HUES64 (cell line): ENCODE results near the gene FAM131C.
"Not testable (repeated sequence)": the region's sequence is repeated elsewhere in the genome, so short reads cannot be mapped to it uniquely, and the experiment has no call there.

ENCODE experiments used
- H3K27ac ChIP-seq: 2 replicates; pipeline ENCODE4 v1.7.0; 2013; ENCODE audit warnings: low read depth, low read length, inconsistent platforms
- H3K27me3 ChIP-seq: 2 replicates; pipeline ENCODE4 v1.6.1; 2013; ENCODE audit warnings: mild to moderate bottlenecking, low read length; ENCODE audit not compliant: insufficient read depth
- H3K36me3 ChIP-seq: 2 replicates; pipeline ENCODE4 v1.6.1; 2013; ENCODE audit warnings: mild to moderate bottlenecking, low read length; ENCODE audit not compliant: insufficient read depth
- H3K4me1 ChIP-seq: 2 replicates; pipeline ENCODE4 v1.6.1; 2013; ENCODE audit warnings: mild to moderate bottlenecking, low read length, moderate library complexity; ENCODE audit not compliant: insufficient read depth
- H3K4me3 ChIP-seq: 2 replicates; pipeline ENCODE4 v1.5.1; 2013; ENCODE audit warnings: mild to moderate bottlenecking, low read length, moderate library complexity
- H3K9ac ChIP-seq: 2 replicates; pipeline ENCODE4 v1.6.1; 2013; ENCODE audit warnings: mild to moderate bottlenecking, low read depth, low read length
- H3K9me3 ChIP-seq: 2 replicates; pipeline ENCODE4 v1.6.1; 2013; ENCODE audit warnings: low read depth, low read length; ENCODE audit not compliant: insufficient read depth
- WGBS: fragments of 150-250, 120-280 bp; methylation state at CpG from one replicate; pipeline ENCODE4 v1.1.7; 2013; ENCODE audit warnings: missing lambda C conversion rate; 5-methylcytosine and 5-hydroxymethylcytosine counted together

The FAM131C gene

DNA sequence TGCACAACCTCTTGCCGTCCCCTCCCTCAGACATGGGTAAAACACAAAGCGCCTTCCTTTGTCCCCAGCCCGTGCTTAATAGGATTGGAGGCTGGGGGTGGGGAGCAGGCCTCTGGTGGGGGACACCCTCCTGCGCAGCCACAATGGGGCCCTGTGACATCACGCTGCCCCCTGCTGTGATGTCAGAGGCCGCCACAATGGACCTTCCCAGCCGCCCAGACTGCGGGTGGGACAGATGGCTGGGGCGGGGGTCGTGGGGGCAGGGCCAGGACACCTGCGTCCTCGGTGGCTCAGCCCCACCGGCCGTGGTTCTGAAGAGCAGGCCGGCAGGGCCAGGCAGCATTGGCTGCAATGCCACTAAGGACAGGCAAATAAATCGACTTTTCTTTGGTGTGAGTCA, 42.6 kb upstream of the FAM131C start:
- no peaks in the 10 kb centered on the region for H3K9me3 ChIP-seq
- peaks cover 34% of the 10 kb centered on the region for H3K4me1 ChIP-seq
- no peaks in the 10 kb centered on the region for H3K27me3 ChIP-seq
- no peaks in the 10 kb centered on the region for H3K36me3 ChIP-seq
- no peak overlapping the region for H3K4me3 ChIP-seq
- 2% methylated on average over 16 of the region's 16 CpGs for WGBS
- peak overlapping the region; percentile 53; the same call in 1 of the 2 replicates for H3K9ac ChIP-seq
- H3K27ac ChIP-seq, result peak overlapping the region; percentile 94

DNA sequence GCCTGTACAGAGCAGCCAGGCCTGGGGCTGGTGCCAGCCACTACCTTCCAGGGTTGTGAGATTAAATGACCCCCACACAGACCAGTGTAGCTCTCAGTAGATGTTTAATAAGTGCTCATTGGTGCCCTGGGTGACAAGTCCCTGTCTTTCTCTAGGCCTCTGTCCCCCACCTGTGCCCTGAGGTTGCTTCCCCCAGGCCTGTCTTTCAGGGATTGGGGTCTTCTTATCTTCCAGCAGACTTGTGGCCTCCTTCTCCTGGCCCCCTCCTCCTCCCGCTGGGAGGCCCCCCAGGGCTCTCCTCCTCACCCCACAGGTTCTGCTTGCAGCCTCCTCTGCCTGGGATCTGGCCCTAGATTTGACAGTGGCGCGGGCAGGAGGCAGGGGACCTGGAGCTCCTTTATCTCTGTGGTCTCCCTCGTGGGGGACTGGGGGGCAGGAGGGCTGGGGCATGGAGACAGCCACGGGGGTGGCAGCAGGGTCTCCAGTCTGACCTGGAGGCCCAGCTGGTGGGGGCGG, 42.1 kb upstream of the FAM131C start:
- Histone ChIP-seq H3K27ac (peak overlapping the region; percentile 94), H3K36me3 (no peaks in the 10 kb centered on the region), H3K4me3 (0 out of 2 replicates have a peak overlapping the region, but pooled peaks have one; percentile 15), H3K27me3 (no peaks in the 10 kb centered on the region), H3K9ac (peak overlapping the region; percentile 65; the same call in 1 of the 2 replicates), H3K4me1 (peaks cover 34% of the 10 kb centered on the region), H3K9me3 (no peaks in the 10 kb centered on the region)
- 3% methylated on average over 6 of the region's 6 CpGs for WGBS

DNA sequence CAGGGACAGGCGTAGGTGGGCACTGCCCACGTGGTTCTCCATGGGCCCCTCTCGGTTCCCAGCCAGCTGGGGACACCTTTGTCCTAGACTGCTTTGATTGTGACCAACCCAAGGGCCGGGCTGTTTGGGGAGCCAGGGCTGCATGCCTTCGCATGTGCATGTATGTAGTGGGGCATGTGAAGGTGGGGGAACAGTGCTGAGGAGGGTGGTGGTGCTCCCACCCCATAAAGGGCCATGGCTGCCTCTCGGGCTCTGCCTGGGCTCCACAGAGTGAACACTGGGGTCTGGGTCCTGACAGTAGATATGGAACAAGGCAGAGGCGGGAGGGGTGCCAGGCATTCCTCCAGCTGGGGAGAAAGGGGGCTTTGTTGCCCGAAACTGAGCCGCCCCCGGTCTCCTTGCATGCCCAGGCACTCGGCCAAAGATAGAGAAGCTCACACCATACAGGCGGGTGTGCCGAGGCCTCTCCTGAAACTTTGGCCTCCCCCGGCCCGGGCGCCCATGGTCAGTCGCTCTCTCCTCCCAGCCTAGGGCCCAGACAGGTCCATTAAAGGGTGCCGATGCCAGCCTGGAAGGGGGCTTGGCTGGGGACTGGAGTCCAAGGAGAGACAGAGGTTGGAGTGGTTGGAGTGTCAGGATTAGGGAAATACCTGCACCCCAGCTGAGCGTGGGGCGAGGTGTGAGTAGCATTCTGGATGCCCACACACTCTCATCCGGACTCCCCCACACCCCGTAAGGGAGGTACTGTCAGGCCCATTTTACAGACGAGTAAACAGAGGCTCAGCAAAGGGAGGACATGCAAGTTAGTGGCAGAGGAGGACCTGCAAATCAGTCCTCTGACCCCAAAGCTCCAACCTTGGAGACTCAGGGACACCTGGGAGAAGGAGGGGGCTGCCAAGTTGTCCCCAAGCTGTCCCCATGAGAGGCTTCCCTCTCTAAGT, 41.3 kb upstream of the FAM131C start:
- WGBS, result 90% methylated on average over 23 of the region's 23 CpGs
- H3K9ac ChIP-seq, result peak overlapping the region; percentile 65; the same call in 1 of the 2 replicates
- no peak overlapping the region for H3K4me3 ChIP-seq

DNA sequence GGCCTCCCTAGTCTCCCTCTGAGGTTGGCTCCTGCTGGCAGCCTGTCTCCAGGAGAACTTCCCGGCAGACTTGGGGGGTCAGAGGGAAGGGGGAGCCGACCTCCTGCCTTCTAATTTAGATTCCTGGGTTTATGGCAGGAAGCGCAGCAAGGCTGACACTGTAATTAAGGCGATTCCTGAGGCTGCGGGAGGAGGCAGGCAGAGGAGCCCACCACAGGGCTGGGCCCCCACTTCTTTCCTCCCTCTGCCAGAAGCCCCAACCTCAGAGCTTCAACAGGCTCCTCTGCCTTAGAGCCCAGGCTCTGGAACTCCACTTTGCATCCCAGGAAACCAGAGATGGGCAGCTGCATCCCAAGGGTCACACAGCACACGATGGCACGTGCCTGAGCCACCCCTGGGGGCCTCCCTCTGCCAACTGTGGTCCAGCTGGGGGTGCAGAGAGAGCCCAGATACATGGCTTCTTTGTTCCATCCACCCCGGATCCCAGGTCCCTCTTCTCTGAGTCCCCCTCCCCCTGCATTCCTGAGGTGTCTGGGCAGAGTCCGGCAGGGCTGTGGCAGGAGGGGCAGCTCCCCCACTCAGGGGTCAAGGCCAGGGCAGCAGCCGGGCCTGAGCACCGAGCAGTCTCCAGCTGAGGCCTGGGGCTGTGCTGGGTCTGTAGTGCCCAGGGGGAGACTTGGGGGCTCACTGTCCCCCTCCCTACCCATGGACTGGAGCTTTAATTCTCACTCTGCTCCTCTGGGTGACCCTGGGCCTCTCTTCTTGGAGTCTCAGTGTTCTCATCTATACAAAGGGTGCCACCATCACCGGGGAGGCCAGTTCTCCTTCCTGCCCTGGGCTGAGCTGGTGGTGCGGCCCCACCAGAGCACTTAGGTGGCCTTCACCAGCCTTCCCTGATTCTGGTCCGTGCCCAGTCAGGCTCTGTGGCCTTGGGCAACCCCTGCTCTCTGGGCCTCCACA, 39.4 kb upstream of the FAM131C start:
- WGBS, result 48% methylated on average over 14 of the region's 14 CpGs
- Histone ChIP-seq H3K9ac (no peak overlapping the region; the same call in 1 of the 2 replicates), H3K4me3 (no peak overlapping the region), H3K4me1 (peaks cover 27% of the 10 kb centered on the region), H3K27me3 (no peaks in the 10 kb centered on the region), H3K36me3 (no peaks in the 10 kb centered on the region), H3K9me3 (peaks cover 11% of the 10 kb centered on the region; the same call in 1 of the 2 replicates), H3K27ac (no peak overlapping the region)

More for the DNA sequence above, 41.3 kb upstream of the FAM131C start:
- peaks cover 29% of the 10 kb centered on the region for H3K4me1 ChIP-seq
- H3K27me3 ChIP-seq, result no peaks in the 10 kb centered on the region
- no peaks in the 10 kb centered on the region for H3K36me3 ChIP-seq
- no peaks in the 10 kb centered on the region for H3K9me3 ChIP-seq
- H3K27ac ChIP-seq, result peak overlapping the region; percentile 94

DNA sequence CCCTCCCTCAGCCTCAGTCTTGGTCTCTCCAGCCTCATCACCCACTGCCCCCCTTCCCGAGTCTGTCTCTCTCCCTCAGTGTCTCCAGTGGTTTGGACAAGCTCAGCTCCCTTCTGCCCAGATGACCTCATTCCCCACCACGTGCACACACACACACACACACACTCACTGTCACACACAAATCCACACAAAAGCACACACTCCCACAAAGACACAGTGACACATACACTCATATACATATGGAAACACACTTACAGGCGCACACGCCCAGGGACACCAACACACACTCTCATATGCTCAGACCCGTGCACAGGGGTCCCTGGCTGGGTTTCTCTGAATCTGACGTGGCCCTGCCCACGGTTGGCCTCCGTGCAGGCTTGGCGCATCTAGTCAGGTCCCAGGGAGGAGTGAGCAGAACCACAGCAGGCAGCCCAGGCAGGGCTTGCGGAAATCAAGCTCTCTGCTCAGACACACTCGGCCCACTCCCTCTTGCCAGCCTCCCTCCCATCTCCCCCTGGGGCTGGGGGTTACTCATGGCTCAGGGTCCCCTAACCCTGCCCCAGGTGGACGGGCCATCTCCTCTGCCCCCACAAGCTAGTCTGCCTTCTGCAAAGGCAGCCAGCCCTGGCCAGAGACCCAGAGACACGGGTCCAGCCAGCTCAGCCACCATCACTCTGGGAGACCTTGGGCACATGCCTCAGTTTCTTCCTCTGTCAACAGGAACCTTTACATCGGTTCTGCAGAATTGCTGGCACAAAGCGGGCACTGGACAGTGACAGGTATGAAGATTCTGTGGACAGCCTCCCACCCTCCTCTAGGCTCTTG, 38.5 kb upstream of the FAM131C start:
- Histone ChIP-seq H3K27ac (no peak overlapping the region), H3K9ac (no peak overlapping the region), H3K36me3 (no peaks in the 10 kb centered on the region), H3K9me3 (peaks cover 13% of the 10 kb centered on the region; the same call in 1 of the 2 replicates), H3K4me3 (no peak overlapping the region), H3K4me1 (peaks cover 23% of the 10 kb centered on the region), H3K27me3 (no peaks in the 10 kb centered on the region)
- 67% methylated on average over 15 of the region's 15 CpGs for WGBS

DNA sequence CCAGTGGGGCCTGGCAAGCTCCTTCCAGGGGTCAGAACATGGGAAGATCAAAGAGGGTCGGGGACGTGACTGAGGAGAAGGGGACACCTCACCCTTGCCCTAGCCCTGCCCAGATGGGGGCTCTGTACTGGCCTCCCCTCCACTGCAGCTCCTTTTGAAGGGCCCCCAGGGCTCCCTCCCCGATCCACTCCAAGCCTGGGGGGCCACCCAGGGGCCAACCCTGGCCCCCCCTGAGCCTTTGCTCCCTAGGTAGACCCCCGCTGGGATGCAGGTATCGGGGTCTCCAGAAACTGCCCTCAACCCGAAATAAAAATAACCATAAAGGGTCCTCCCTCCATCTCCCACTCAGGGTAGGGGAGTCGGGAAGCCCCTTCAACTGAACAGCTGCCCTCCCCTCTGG, 37.4 kb upstream of the FAM131C start:
- no peak overlapping the region for H3K4me3 ChIP-seq
- no peaks in the 10 kb centered on the region for H3K27me3 ChIP-seq
- 95% methylated on average over 7 of the region's 7 CpGs for WGBS
- peaks cover 14% of the 10 kb centered on the region for H3K4me1 ChIP-seq
- no peak overlapping the region for H3K27ac ChIP-seq
- no peak overlapping the region for H3K9ac ChIP-seq
- no peaks in the 10 kb centered on the region for H3K36me3 ChIP-seq
- H3K9me3 ChIP-seq, result peaks cover 13% of the 10 kb centered on the region; the same call in 1 of the 2 replicates

DNA sequence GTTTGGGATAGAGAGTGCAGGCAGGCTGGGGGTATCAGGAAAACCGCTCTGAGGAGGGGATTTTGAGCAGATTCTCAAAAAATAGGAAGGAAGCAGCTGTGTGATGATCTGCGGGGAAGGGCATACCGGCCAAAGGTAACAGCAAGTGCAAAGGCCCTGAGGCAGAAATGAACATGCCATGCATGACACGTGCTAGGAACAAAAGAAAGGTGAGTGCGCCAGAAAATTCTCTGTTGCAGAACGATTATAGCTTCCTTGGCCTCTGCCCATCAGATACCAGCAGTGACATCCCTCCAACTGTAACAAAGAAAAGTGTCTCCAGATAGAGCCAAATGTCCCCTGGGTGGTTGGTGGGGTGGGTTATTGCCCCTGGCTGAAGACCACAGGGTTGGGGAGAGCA, 37.0 kb upstream of the FAM131C start:
- no peak overlapping the region for H3K9ac ChIP-seq
- WGBS, result 96% methylated on average over 6 of the region's 6 CpGs
- peaks cover 12% of the 10 kb centered on the region for H3K4me1 ChIP-seq

DNA sequence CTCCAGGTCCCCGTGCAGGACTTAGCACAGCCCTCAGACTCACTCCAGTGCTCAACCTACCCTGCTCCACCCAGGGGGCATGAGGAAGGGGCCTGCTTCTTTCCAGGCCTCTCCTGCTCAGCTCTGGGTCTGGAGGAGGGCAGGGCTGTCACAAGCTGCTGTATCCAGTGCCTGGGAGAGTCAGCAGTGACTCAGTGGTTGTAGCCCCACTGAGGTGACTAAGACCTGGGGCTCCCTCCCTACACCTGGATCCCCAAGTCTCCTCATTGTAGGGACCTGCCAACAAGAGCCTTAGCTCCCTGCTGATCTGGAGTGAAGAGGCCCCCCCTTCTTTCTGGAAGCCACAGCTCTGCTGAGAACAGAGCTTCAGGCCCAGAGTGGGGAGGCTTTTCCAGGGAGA, 36.1 kb upstream of the FAM131C start:
- no peaks in the 10 kb centered on the region for H3K36me3 ChIP-seq
- H3K9ac ChIP-seq, result no peak overlapping the region
- 40% methylated on average over 1 of the region's 1 CpG for WGBS
- H3K9me3 ChIP-seq, result peaks cover 13% of the 10 kb centered on the region; the same call in 1 of the 2 replicates
- H3K27me3 ChIP-seq, result no peaks in the 10 kb centered on the region
- H3K27ac ChIP-seq, result no peak overlapping the region
- peaks cover 8% of the 10 kb centered on the region; the same call in 1 of the 2 replicates for H3K4me1 ChIP-seq
- no peak overlapping the region for H3K4me3 ChIP-seq

More for the DNA sequence above, 37.0 kb upstream of the FAM131C start:
- Histone ChIP-seq H3K4me3 (no peak overlapping the region), H3K27ac (no peak overlapping the region), H3K36me3 (no peaks in the 10 kb centered on the region), H3K9me3 (peaks cover 13% of the 10 kb centered on the region; the same call in 1 of the 2 replicates), H3K27me3 (no peaks in the 10 kb centered on the region)

DNA sequence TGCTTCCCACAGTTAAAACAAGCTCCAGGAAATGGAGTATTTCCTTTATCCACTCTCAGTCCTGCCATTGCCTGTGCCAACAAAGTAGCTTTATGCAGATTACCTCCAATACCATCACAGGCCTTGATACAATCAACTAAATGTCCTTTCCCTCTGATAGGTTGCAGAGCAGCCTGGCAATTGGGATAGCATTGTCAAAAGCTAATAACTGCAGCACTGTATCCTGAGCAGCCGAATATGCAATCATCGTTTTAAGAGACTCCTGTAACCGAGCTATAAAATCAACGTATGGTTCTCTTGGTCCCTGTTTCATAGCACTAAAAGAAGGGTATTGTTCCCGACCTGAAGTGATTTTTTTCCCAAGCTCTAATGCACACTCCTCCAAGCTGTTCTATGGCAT, 33.6 kb upstream of the FAM131C start:
- not testable (repeated sequence) for H3K27me3 ChIP-seq, H3K4me3 ChIP-seq, H3K27ac ChIP-seq, H3K4me1 ChIP-seq, H3K36me3 ChIP-seq, H3K9ac ChIP-seq
- 92% methylated on average over 5 of the region's 5 CpGs for WGBS
- H3K9me3 ChIP-seq, result peaks cover 15% of the 10 kb centered on the region; the same call in 1 of the 2 replicates

DNA sequence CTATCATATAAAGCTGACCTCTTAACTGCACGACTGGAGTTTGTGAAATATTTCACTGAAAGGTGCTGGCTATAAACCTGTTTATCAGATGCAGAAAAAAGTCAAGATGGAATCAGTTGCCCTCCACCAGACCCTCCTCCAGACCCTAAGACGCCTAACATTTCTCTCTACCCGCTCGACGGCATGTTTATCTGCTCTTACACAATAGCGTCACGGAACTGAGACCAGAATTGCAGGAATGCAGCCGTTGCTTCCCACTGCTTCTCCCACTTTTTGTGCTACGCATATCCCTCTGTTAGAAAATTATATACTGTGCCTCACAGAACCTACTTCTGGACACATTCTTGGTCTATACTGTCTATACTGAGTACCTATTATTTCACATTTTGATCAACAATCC, 28.2 kb upstream of the FAM131C start:
- 95% methylated on average over 9 of the region's 9 CpGs for WGBS
- Histone ChIP-seq H3K36me3 (no peaks in the 10 kb centered on the region), H3K9ac (no peak overlapping the region), H3K9me3 (0 out of 2 replicates have a peak, but pooled peaks cover 3% of the 10 kb centered on the region), H3K4me1 (no peaks in the 10 kb centered on the region), H3K27me3 (no peaks in the 10 kb centered on the region), H3K4me3 (no peak overlapping the region), H3K27ac (no peak overlapping the region)
